Thoracic aorta (tissue), 2 donors: ENCODE measurements around the gene SPECC1L. TPM values are rescaled to one million over a fixed set of nuclear protein-coding genes. Genes with fewer than 3 reads are reported as not detected.

Experiments used
- ATAC-seq: fragments of 150-250 bp; one replicate; pipeline ENCODE4 v1.8.0; 2017; ENCODE audit warnings: low read depth; ENCODE audit not compliant: insufficient number of reproducible peaks, low FRiP score
- DNase-seq: peaks from one replicate; pipeline ENCODE4 v3.0.0-alpha.2; 2020; ENCODE audit warnings: low spot score
- H3K27ac ChIP-seq, 2 donors: fragments of 200-600 bp; sonication (generic); 1 replicate in 1 of 2; 2 replicates in 1 of 2; pipeline ENCODE4 v1.5.1; 2016; ENCODE audit warnings: mild to moderate bottlenecking in 2 of 2, moderate library complexity in 2 of 2
- H3K27me3 ChIP-seq: fragments of 200-600 bp; sonication (generic); replicated peaks from 2 replicates; pipeline ENCODE4 v1.6.0; 2016; ENCODE audit warnings: mild to moderate bottlenecking; ENCODE audit not compliant: insufficient read depth
- H3K36me3 ChIP-seq: fragments of 200-600 bp; sonication (generic); one replicate; pipeline ENCODE4 v1.5.1; 2016
- H3K4me1 ChIP-seq, 2 donors: fragments of 200-600 bp; sonication (generic); 1 replicate in 1 of 2; 2 replicates in 1 of 2; pipeline versions ENCODE4 v1.5.1 to v1.6.0; 2016; ENCODE audit warnings: low read depth in 2 of 2, mild to moderate bottlenecking in 1 of 2; ENCODE audit not compliant: control insufficient read depth in 1 of 2
- H3K4me3 ChIP-seq: fragments of 200-600 bp; sonication (generic); 2 replicates; pipeline ENCODE4 v1.5.1; 2016; ENCODE audit warnings: mild to moderate bottlenecking
- H3K9me3 ChIP-seq: fragments of 200-600 bp; sonication (generic); 2 replicates; pipeline ENCODE4 v1.5.1; 2016
- CTCF ChIP-seq: fragments of 200-600 bp; sonication (generic); IDR thresholded peaks from one replicate; pipeline ENCODE4 v1.5.1; 2019; ENCODE audit warnings: antibody characterized with exemption
- total RNA-seq, 2 donors: library from RNA; depleted of rRNA; stranded (reverse); fragments of >200 nt; gene quantifications; one replicate each; pipeline versions ENCODE4 v1.1.0 to v1.2.3, GENCODE V29; 2016

Gene SPECC1L
- total RNA-seq, 2 donors from 2014 or later, result 49.4 to 50.0 TPM

- no peak overlapping the region for H3K27ac ChIP-seq
- DNase-seq (no peak), ATAC-seq (no peak)
- H3K9me3 ChIP-seq, result no peaks in the 10 kb centered on the region
- H3K4me3 ChIP-seq, result no peak overlapping the region
- H3K27me3 ChIP-seq, result no peaks in the 10 kb centered on the region
- no peaks in the 10 kb centered on the region for H3K4me1 ChIP-seq
- TF ChIP-seq CTCF, result no peak
- H3K36me3 ChIP-seq, result peaks cover 34% of the 10 kb centered on the region
These were observed 147.4 kb downstream of the SPECC1L start for GRCh38 chr22:24417901-24418641.

GRCh38 chr22:24418786-24419474, 148.3 kb downstream of the SPECC1L start:
- no peak for TF ChIP-seq CTCF
- Histone ChIP-seq H3K9me3 (no peaks in the 10 kb centered on the region), H3K27me3 (no peaks in the 10 kb centered on the region), H3K4me1 (peaks cover 0 to 5% of the 10 kb centered on the region in 2 donors), H3K36me3 (peaks cover 25% of the 10 kb centered on the region), H3K4me3 (no peak overlapping the region), H3K27ac (no peak overlapping the region)
- DNase-seq (no peak), ATAC-seq (no peak)

GRCh38 chr22:24419475-24419850, 148.8 kb downstream of the SPECC1L start:
- H3K9me3 ChIP-seq, result no peaks in the 10 kb centered on the region
- no peak for DNase-seq
- TF ChIP-seq CTCF, result no peak

GRCh38 chr22:24420072-24420976, 149.7 kb downstream of the SPECC1L start:
- Histone ChIP-seq H3K27ac (no peak overlapping the region), H3K4me1 (peaks cover 2 to 10% of the 10 kb centered on the region in 2 donors), H3K27me3 (no peaks in the 10 kb centered on the region), H3K9me3 (no peaks in the 10 kb centered on the region), H3K4me3 (no peak overlapping the region), H3K36me3 (peaks cover 12% of the 10 kb centered on the region)
- DNase-seq, result no peak
- ATAC-seq, result no peak
- no peak for TF ChIP-seq CTCF

More at GRCh38 chr22:24419475-24419850, 148.8 kb downstream of the SPECC1L start:
- H3K4me3 ChIP-seq, result no peak overlapping the region
- peaks cover 2 to 10% of the 10 kb centered on the region in 2 donors for H3K4me1 ChIP-seq
- peaks cover 21% of the 10 kb centered on the region for H3K36me3 ChIP-seq
- no peak overlapping the region for H3K27ac ChIP-seq
- no peaks in the 10 kb centered on the region for H3K27me3 ChIP-seq
- no peak for ATAC-seq

- H3K9me3 ChIP-seq, result no peaks in the 10 kb centered on the region
- no peak for DNase-seq
- H3K27ac ChIP-seq, result no peak overlapping the region
These were observed 150.3 kb downstream of the SPECC1L start for GRCh38 chr22:24420977-24421343.

More at GRCh38 chr22:24420977-24421343, 150.3 kb downstream of the SPECC1L start:
- Histone ChIP-seq H3K27me3 (no peaks in the 10 kb centered on the region), H3K36me3 (peaks cover 6% of the 10 kb centered on the region), H3K4me3 (no peak overlapping the region), H3K4me1 (peaks cover 2 to 10% of the 10 kb centered on the region in 2 donors)
- TF ChIP-seq CTCF, result no peak
- no peak for ATAC-seq
